GM19328 (cell line): ENCODE measurements around the gene PEAK1.
"Not testable (repeated sequence)": the region's sequence is repeated elsewhere in the genome, so short reads cannot be mapped to it uniquely, and the experiment has no call there.

Source experiments
- ATAC-seq: cut with Tn5 transposase; IDR thresholded peaks from one replicate; pipeline ENCODE4 v1.9.1; 2021; ENCODE audit warnings: mild to moderate bottlenecking, moderate library complexity; ENCODE audit not compliant: unreplicated experiment

PEAK1 gene

GRCh38 chr15:77326366-77326765 lies 93.5 kb downstream of the PEAK1 start:
- ATAC-seq = no peak

GRCh38 chr15:77312523-77312922 lies 107.4 kb downstream of the PEAK1 start:
- ATAC-seq = no peak

- ATAC-seq = no peak
Measured at GRCh38 chr15:77311618-77312398, 108.1 kb downstream of the PEAK1 start.

- ATAC-seq = no peak
Measured at GRCh38 chr15:77311020-77311419, 108.9 kb downstream of the PEAK1 start.

- no peak for ATAC-seq
Measured at GRCh38 chr15:77309392-77309791, 110.5 kb downstream of the PEAK1 start.

- no peak for ATAC-seq
Measured at GRCh38 chr15:77305953-77306352, 114.0 kb downstream of the PEAK1 start.

- ATAC-seq = no peak
Measured at GRCh38 chr15:77296773-77297337, 123.0 kb downstream of the PEAK1 start.

GRCh38 chr15:77295446-77295845 lies 124.5 kb downstream of the PEAK1 start:
- no peak for ATAC-seq

- no peak for ATAC-seq
Measured at GRCh38 chr15:77292969-77293558, 126.8 kb downstream of the PEAK1 start.

- no peak for ATAC-seq
Measured at GRCh38 chr15:77291107-77291506, 128.8 kb downstream of the PEAK1 start.

- no peak for ATAC-seq
Measured at GRCh38 chr15:77287385-77287784, 132.5 kb downstream of the PEAK1 start.

GRCh38 chr15:77285057-77285997 lies 134.6 kb downstream of the PEAK1 start:
- no peak for ATAC-seq

- ATAC-seq = no peak
Measured at GRCh38 chr15:77282333-77282732, 137.6 kb downstream of the PEAK1 start.

- ATAC-seq = no peak
Measured at GRCh38 chr15:77276943-77277342, 143.0 kb downstream of the PEAK1 start.

- no peak for ATAC-seq
Measured at GRCh38 chr15:77276096-77276495, 143.8 kb downstream of the PEAK1 start.

GRCh38 chr15:77273136-77273535 lies 146.8 kb downstream of the PEAK1 start:
- ATAC-seq = not testable (repeated sequence)

- ATAC-seq = no peak
Measured at GRCh38 chr15:77266708-77267386, 153.1 kb downstream of the PEAK1 start.

- ATAC-seq = no peak
Measured at GRCh38 chr15:77255385-77255784, 164.5 kb downstream of the PEAK1 start.

- no peak for ATAC-seq
Measured at GRCh38 chr15:77251662-77252061, 168.2 kb downstream of the PEAK1 start.

GRCh38 chr15:77247116-77247515 lies 172.8 kb downstream of the PEAK1 start:
- no peak for ATAC-seq
